GM12878 (cell line): ENCODE data around the gene MAML2. TPM values are rescaled to one million over a fixed set of nuclear protein-coding genes. Genes with fewer than 3 reads are reported as not detected.

Experiments used
- ATAC-seq: fragments of 200-7000 bp; cut with Tn5 transposase; 3 replicates; pipeline ENCODE4 v1.9.1; 2020; ENCODE audit warnings: mild to moderate bottlenecking, moderate library complexity
- BruUV-seq: library from RNA; stranded (reverse); fragments of 400-500 nt; replicated peaks from 2 replicates; lab custom pipeline; 2021; lab: Mats Ljungman, UMichigan
- CTCF ChIA-PET: fragments of 300-600 bp; sonication (Branson Sonifier 250); formaldehyde crosslinking; extraction: SDS; loops from one replicate; lab custom pipeline; 2021; ENCODE audit warnings: inconsistent platforms; lab: Yijun Ruan, JAX
- POLR2A ChIA-PET: fragments of 350-600 bp; formaldehyde crosslinking; extraction: SDS; loops from one replicate; lab custom pipeline; 2021; ENCODE audit warnings: inconsistent platforms; lab: Charles Lee
- RAD21 ChIA-PET: fragments of 300-600 bp; sonication (Branson Sonifier 250); formaldehyde crosslinking; loops from one replicate; lab custom pipeline; 2023; ENCODE audit warnings: antibody characterized with exemption; ENCODE audit not compliant: unreplicated experiment; lab: Charles Lee
- SMC1A ChIA-PET: fragments of 300-600 bp; sonication (Branson Sonifier 250); formaldehyde crosslinking; loops from one replicate; lab custom pipeline; 2023; ENCODE audit not compliant: unreplicated experiment, uncharacterized antibody; lab: Charles Lee
- DNase-seq: peaks from one replicate; pipeline ENCODE4 v3.0.0-alpha.2; 2011; ENCODE audit warnings: low read depth, low spot score
- FAIRE-seq: peaks from 3 replicates; lab custom pipeline; 2011; peaks lifted over from hg19 to GRCh38; lab: Jason Lieb, UNC
- H2AFZ ChIP-seq: 2 replicates; pipeline ENCODE4 v1.6.0; 2011; ENCODE audit warnings: low read depth, low read length, control low read depth; ENCODE audit not compliant: control insufficient read depth
- H3K27ac ChIP-seq: 2 replicates; pipeline ENCODE4 v1.5.1; 2011; ENCODE audit warnings: control low read depth; ENCODE audit not compliant: control insufficient read depth, insufficient read depth
- H3K27me3 ChIP-seq, 2 experiments: replicated peaks in 1 of 2; 2 replicates each; pipeline versions ENCODE4 v1.6.0 to v1.6.1; 2011; ENCODE audit warnings: low read length in 1 of 2; ENCODE audit not compliant: control insufficient read depth in 2 of 2, insufficient read depth in 2 of 2
- H3K36me3 ChIP-seq, 2 experiments: 2 replicates each; pipeline ENCODE4 v1.5.1; 2011; ENCODE audit warnings: low read length in 1 of 2; ENCODE audit not compliant: control insufficient read depth in 2 of 2, insufficient read depth in 2 of 2
- H3K4me1 ChIP-seq: 2 replicates; pipeline ENCODE4 v1.6.1; 2011; ENCODE audit warnings: mild to moderate bottlenecking, low read length, moderate library complexity, mixed read lengths; ENCODE audit not compliant: control insufficient read depth, insufficient read depth
- H3K4me2 ChIP-seq: 2 replicates; pipeline ENCODE4 v1.6.0; 2011; ENCODE audit warnings: control low read depth; ENCODE audit not compliant: control insufficient read depth, insufficient read depth
- H3K4me3 ChIP-seq: fragments of 200-600 bp; sonication (generic); 2 replicates; pipeline ENCODE4 v1.5.1; 2016
- H3K79me2 ChIP-seq: 2 replicates; pipeline ENCODE4 v1.6.0; 2011; ENCODE audit warnings: low read length; ENCODE audit not compliant: control insufficient read depth, insufficient read depth
- H3K9ac ChIP-seq: 2 replicates; pipeline ENCODE4 v1.8.0; 2011; ENCODE audit warnings: low read length, control low read depth, mixed read lengths; ENCODE audit not compliant: control insufficient read depth, insufficient read depth
- H3K9me3 ChIP-seq: replicated peaks from 3 replicates; pipeline ENCODE4 v1.5.1; 2011; ENCODE audit warnings: mild to moderate bottlenecking, low read length; ENCODE audit not compliant: control insufficient read depth, insufficient read depth
- H4K20me1 ChIP-seq: 2 replicates; pipeline ENCODE4 v1.6.0; 2011; ENCODE audit not compliant: control insufficient read depth, insufficient read depth
- BMI1 ChIP-seq: fragments of 450-650 bp; IDR thresholded peaks from 2 replicates; pipeline ENCODE4 v1.6.1; 2016; ENCODE audit warnings: mild to moderate bottlenecking, moderate library complexity, borderline replicate concordance
- JUNB ChIP-seq: IDR thresholded peaks from 2 replicates; pipeline ENCODE4 v1.6.1; 2016; ENCODE audit warnings: antibody characterized with exemption, mild to moderate bottlenecking
- JUND ChIP-seq: IDR thresholded peaks from 2 replicates; pipeline ENCODE4 v1.6.1; 2012; ENCODE audit warnings: low read depth, mild to moderate bottlenecking, low read length, improper control_type of control experiment, moderate library complexity
- LARP7 ChIP-seq: fragments of 450-650 bp; IDR thresholded peaks from 2 replicates; pipeline ENCODE4 v1.6.1; 2017; ENCODE audit warnings: mild to moderate bottlenecking
- NFYA ChIP-seq: IDR thresholded peaks from 2 replicates; pipeline ENCODE4 v1.6.1; 2011; ENCODE audit warnings: low read depth, mild to moderate bottlenecking, low read length, improper control_type of control experiment, borderline replicate concordance
- TCF3 ChIP-seq: IDR thresholded peaks from 2 replicates; pipeline ENCODE4 v1.6.1; 2012; ENCODE audit warnings: low read depth, mild to moderate bottlenecking, low read length, borderline replicate concordance; ENCODE audit not compliant: insufficient read depth
- WGBS: methylation state at CpG from one replicate; pipeline ENCODE4 v1.1.6; 2016; ENCODE audit warnings: low lambda C conversion rate; ENCODE audit not compliant: insufficient replicate concordance, insufficient coverage; ENCODE audit errors: missing lambda C conversion rate; 5-methylcytosine and 5-hydroxymethylcytosine counted together
- in situ Hi-C: fragments of 300-500 bp; cut with MboI; formaldehyde crosslinking; loops from 9 replicates; pipeline ENCODE4 v1.14.3; 2018; ENCODE audit warnings: mixed read lengths
- intact Hi-C: fragments of 100-400 bp; cut with micrococcal nuclease; formaldehyde crosslinking; loops from one replicate; pipeline ENCODE4 v1.14.2; 2022; ENCODE audit not compliant: unreplicated experiment
- polyA plus RNA-seq, 11 experiments: library from polyadenylated mRNA; depleted of rRNA in 4 of 11; unstranded in 6 of 11; stranded (reverse) in 5 of 11; fragments of >200 nt; fragmentation: Nextera tagmentation in 4 of 11; fragmentation: Illumina TruSeq in 1 of 11; extraction: Ambion mirVana in 4 of 11; extraction: Trizol in 1 of 11; gene quantifications; 1 replicate in 1 of 11; 2 replicates in 10 of 11; pipeline versions ENCODE4 v1.2.1 to v1.2.3, GENCODE V29; 2011 to 2016; ENCODE audit warnings: inconsistent platforms in 2 of 11, missing spikeins in 2 of 11, low read depth in 1 of 11
- total RNA-seq, 4 experiments: library from RNA; depleted of rRNA in 3 of 4; stranded (reverse); fragments of >200 nt in 3 of 4; fragmentation: Illumina TruSeq in 1 of 4; extraction: Trizol in 1 of 4; gene quantifications; 2 replicates each; pipeline versions ENCODE4 v1.2.1 to v1.2.3, GENCODE V29; 2013 to 2021
- TF ChIP-seq, protein P1 (sequence below): IDR thresholded peaks from 2 replicates; pipeline ENCODE4 v1.6.1; 2012; ENCODE audit warnings: improper control_type of control experiment, low read depth, low read length; ENCODE audit not compliant: insufficient replicate concordance
- TF ChIP-seq, protein P2 (sequence below): fragments of 450-650 bp; formaldehyde crosslinking; IDR thresholded peaks from 2 replicates; pipeline ENCODE4 v1.4.0; 2022; ENCODE audit warnings: mild to moderate bottlenecking, moderate library complexity
- TF ChIP-seq, protein P3 (sequence below): IDR thresholded peaks from 2 replicates; pipeline ENCODE4 v1.6.1; 2011; ENCODE audit warnings: borderline replicate concordance, low read depth, mild to moderate bottlenecking, moderate library complexity, mixed read lengths, low read length; ENCODE audit not compliant: insufficient read depth; ENCODE audit errors: extremely low read length

MAML2 gene
- total and polyA plus RNA-seq, 10 of the 15 experiments (the other 5 are each of a cell fraction or from before 2014, with no cell fraction given): 2.5 to 15.1 (median 12.0) TPM

- intact Hi-C loops: no loop called here
These were observed 304.9 kb downstream of the MAML2 start for GRCh38 chr11:96038046-96038445.

More at GRCh38 chr11:96038046-96038445, 304.9 kb downstream of the MAML2 start:
- ATAC-seq (no peak), FAIRE-seq (no peak), DNase-seq (no peak)
- CTCF ChIA-PET: no interaction called here
- H3K79me2 ChIP-seq: no peaks in the 10 kb centered on the region
- TF ChIP-seq NFYA: no peak
- TF ChIP-seq, protein P1, sequence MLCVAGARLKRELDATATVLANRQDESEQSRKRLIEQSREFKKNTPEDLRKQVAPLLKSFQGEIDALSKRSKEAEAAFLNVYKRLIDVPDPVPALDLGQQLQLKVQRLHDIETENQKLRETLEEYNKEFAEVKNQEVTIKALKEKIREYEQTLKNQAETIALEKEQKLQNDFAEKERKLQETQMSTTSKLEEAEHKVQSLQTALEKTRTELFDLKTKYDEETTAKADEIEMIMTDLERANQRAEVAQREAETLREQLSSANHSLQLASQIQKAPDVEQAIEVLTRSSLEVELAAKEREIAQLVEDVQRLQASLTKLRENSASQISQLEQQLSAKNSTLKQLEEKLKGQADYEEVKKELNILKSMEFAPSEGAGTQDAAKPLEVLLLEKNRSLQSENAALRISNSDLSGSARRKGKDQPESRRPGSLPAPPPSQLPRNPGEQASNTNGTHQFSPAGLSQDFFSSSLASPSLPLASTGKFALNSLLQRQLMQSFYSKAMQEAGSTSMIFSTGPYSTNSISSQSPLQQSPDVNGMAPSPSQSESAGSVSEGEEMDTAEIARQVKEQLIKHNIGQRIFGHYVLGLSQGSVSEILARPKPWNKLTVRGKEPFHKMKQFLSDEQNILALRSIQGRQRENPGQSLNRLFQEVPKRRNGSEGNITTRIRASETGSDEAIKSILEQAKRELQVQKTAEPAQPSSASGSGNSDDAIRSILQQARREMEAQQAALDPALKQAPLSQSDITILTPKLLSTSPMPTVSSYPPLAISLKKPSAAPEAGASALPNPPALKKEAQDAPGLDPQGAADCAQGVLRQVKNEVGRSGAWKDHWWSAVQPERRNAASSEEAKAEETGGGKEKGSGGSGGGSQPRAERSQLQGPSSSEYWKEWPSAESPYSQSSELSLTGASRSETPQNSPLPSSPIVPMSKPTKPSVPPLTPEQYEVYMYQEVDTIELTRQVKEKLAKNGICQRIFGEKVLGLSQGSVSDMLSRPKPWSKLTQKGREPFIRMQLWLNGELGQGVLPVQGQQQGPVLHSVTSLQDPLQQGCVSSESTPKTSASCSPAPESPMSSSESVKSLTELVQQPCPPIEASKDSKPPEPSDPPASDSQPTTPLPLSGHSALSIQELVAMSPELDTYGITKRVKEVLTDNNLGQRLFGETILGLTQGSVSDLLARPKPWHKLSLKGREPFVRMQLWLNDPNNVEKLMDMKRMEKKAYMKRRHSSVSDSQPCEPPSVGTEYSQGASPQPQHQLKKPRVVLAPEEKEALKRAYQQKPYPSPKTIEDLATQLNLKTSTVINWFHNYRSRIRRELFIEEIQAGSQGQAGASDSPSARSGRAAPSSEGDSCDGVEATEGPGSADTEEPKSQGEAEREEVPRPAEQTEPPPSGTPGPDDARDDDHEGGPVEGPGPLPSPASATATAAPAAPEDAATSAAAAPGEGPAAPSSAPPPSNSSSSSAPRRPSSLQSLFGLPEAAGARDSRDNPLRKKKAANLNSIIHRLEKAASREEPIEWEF: no peak
- no peak for TF ChIP-seq LARP7
- no peak for TF ChIP-seq JUND
- TF ChIP-seq JUNB: no peak
- TF ChIP-seq, protein P2, sequence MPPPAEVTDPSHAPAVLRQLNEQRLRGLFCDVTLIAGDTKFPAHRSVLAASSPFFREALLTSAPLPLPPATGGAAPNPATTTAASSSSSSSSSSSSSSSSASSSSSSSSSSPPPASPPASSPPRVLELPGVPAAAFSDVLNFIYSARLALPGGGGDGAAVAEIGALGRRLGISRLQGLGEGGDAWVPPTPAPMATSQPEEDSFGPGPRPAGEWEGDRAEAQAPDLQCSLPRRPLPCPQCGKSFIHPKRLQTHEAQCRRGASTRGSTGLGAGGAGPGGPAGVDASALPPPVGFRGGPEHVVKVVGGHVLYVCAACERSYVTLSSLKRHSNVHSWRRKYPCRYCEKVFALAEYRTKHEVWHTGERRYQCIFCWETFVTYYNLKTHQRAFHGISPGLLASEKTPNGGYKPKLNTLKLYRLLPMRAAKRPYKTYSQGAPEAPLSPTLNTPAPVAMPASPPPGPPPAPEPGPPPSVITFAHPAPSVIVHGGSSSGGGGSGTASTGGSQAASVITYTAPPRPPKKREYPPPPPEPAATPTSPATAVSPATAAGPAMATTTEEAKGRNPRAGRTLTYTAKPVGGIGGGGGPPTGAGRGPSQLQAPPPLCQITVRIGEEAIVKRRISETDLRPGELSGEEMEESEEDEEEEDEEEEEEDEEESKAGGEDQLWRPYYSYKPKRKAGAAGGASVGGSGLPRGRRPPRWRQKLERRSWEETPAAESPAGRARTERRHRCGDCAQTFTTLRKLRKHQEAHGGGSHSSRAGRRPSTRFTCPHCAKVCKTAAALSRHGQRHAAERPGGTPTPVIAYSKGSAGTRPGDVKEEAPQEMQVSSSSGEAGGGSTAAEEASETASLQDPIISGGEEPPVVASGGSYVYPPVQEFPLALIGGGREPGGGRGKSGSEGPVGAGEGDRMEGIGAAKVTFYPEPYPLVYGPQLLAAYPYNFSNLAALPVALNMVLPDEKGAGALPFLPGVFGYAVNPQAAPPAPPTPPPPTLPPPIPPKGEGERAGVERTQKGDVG (CRISPR knock-in tag): no peak
- TF ChIP-seq BMI1: no peak
- no peak for TF ChIP-seq TCF3
- TF ChIP-seq, protein P3, sequence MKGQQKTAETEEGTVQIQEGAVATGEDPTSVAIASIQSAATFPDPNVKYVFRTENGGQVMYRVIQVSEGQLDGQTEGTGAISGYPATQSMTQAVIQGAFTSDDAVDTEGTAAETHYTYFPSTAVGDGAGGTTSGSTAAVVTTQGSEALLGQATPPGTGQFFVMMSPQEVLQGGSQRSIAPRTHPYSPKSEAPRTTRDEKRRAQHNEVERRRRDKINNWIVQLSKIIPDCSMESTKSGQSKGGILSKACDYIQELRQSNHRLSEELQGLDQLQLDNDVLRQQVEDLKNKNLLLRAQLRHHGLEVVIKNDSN: no peak
- H3K4me3 ChIP-seq: no peak overlapping the region
- no peaks in the 10 kb centered on the region for H3K27me3 ChIP-seq
- 95% methylated on average over 5 of the region's 5 CpGs for WGBS
- no peak overlapping the region for H2AFZ ChIP-seq
- no TSS peak for BruUV-seq
- in situ Hi-C loops: no loop called here
- SMC1A ChIA-PET: interaction anchor here (0.8 to 1.1 kb wide), 3 partner anchors 9 to 23 kb away, joined by 3 to 4 read pairs (median 3); no protein-coding TSS in a partner anchor
- no peak overlapping the region for H3K9ac ChIP-seq
- H3K4me2 ChIP-seq: no peak overlapping the region
- no peaks in the 10 kb centered on the region for H3K36me3 ChIP-seq
- H3K4me1 ChIP-seq: no peaks in the 10 kb centered on the region
- POLR2A ChIA-PET: no interaction called here
- no peaks in the 10 kb centered on the region for H4K20me1 ChIP-seq
- H3K27ac ChIP-seq: no peak overlapping the region
- H3K9me3 ChIP-seq: no peaks in the 10 kb centered on the region
- RAD21 ChIA-PET: no interaction called here
